ENCODE measurements around the gene PIAS2. TPM values are rescaled to one million over a fixed set of nuclear protein-coding genes. Genes with fewer than 3 reads are reported as not detected.

PIAS2 gene
- total RNA-seq, 1 experiment from 2014 or later, result 2.2 TPM

Other genes with a start within 250 kb of the PIAS2 start
- not detected in 2 replicates for gene ST8SIA5, start 160.5 kb downstream of the PIAS2 start, total RNA-seq (2014; rRNA removed; shearing (Covaris generic); ENCODE audit: low replicate concordance)
- 1.2 and 10.5 TPM in 2 replicates for gene KATNAL2, start 95 bp upstream of the PIAS2 start, total RNA-seq (2014; rRNA removed; shearing (Covaris generic); ENCODE audit: low replicate concordance)
- not detected in 2 replicates for gene ELOA2, start 118.1 kb upstream of the PIAS2 start, total RNA-seq (2014; rRNA removed; shearing (Covaris generic); ENCODE audit: low replicate concordance)
- 2.2 and 2.3 TPM in 2 replicates for gene HDHD2, start 233.0 kb upstream of the PIAS2 start, total RNA-seq (2014; rRNA removed; shearing (Covaris generic); ENCODE audit: low replicate concordance)

Data from Caki2 (cell line).